ENCODE results near the gene S1PR4.

Gene S1PR4

GRCh38 chr19:3225169-3225485, 46.6 kb downstream of the S1PR4 start:
- DNase-seq: no peak

GRCh38 chr19:3225677-3226093, 47.1 kb downstream of the S1PR4 start:
- DNase-seq: no peak

- DNase-seq: no peak
Measured at GRCh38 chr19:3227054-3227626, 48.6 kb downstream of the S1PR4 start.

- DNase-seq: no peak
Measured at GRCh38 chr19:3229346-3229743, 50.8 kb downstream of the S1PR4 start.
